Activated CD8-positive, alpha-beta memory T cell treated with anti-CD3 and anti-CD28 coated beads, Interleukin-2, amount 50 U/mL, for 1 hour (primary cell): Measurements from ENCODE around the gene CXADR.

ENCODE experiments used
- DNase-seq: peaks from one replicate; pipeline ENCODE4 v3.0.0-alpha.2; 2020; ENCODE audit errors: extremely low read depth

CXADR gene

DNA sequence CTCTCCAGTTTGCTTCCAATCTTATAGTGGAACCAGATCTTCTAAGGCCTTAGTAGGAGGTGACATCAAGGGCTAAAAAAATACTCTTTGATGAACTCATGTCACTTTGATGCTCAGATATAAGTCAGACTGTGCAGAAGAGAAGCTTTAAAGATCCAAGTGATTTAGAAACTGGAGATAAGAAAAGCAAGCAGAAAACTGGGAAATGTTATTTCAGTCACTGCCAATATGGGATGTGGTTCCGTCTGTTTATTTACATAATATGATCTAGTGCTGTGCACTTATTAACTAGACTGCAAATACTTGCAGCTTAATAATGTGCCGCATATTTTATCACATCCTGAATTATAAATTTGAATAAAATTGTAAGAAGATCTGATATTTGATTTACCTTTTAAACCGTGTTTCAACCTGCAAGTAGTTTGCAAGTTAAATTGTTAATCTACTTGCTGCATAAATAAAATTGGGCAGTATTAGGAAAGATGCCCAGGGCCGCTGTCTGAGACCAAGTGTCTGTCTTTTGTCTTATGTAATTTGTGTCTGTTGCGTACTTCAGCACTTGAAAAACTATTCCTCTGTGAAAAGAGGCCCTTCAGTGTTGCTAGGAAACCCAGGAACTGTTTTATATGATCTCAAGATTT is 29.6 kb downstream of the CXADR start:
- no peak for DNase-seq

DNA sequence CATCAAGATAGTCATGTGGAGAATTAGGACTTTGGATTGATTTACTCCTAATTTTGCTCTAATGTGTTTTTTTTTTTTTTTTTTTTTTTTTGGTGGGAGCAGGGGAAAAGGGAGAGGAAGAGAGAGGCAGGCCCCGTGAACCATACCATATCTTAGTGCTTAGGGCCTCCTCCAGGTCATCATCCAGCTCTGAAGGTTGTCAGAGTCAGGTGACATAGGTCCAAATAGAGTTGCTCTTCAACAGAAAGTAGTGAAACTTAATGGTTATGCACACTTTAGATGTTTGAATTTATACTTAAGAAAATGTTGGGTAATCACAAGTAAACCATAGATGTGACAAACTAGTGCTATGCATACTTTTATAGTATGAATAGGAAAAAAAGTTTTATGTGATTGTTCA is 32.2 kb downstream of the CXADR start:
- no peak for DNase-seq

DNA sequence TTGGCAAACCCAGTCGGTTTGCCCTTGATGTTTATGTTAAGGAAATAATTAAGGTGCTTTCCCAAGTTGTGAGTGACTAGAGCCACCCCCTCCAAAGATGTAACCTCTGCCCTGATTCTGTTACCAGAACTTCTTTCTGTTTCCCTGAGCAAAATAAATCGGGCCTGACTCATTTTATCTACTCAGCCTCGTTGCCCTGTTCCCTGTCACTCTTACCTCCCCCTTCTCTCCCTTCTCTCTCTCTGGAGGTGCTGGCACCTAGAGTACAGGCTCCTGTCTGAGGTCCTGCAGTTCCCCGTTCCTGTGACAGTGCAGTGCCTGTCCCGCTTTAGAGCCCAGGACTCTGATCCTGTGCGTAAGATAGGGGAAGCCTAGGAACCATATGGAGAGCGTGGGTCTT is 35.4 kb downstream of the CXADR start:
- no peak for DNase-seq

DNA sequence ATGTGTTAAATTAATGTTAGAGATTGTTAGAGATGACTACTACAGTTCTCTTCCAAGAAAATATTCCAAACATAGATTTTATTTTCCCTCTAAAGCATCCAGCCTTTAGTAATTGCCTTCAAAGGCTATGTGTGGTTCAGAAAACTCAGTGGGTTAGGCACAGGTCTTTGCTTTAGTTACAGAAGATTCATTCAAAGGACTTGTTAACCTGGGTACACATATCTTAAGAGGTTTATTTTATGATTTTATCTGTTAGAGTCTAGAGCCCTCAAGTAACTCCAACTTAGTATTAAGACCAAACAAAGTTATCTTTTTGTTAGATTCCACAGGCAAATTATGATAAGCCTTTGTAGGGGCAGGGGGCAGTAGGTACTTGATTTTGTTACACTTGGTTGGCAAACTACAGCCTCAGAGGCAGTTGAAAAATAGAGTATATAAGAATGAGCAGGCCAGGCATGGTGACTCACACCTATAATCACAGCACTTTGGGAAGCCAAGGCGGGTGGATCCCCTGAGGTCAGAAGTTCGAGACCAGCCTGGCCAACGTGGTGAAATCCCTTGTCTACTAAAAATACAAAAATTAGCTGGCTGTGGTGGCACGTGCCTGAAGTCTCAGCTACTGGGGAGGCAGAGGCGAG is 37.9 kb downstream of the CXADR start:
- no peak for DNase-seq

DNA sequence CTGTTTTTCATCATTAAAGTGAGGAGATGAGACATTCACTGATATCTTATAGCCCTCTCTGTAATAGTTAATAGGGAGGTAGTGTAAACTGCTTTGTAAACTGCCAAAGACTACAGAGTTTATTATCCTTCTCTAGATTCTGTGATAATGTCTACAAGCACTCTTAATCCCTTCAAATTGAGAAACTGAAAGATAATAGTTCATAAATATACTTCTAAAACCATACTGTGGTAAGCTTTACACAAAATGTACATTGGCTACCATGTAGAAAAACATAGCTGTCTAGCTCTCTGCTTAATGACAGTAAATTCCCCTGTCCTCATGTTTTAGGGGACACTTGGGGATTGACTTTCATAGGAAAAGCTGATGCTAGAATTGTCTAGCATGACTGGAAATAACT is 39.6 kb downstream of the CXADR start:
- DNase-seq = no peak

DNA sequence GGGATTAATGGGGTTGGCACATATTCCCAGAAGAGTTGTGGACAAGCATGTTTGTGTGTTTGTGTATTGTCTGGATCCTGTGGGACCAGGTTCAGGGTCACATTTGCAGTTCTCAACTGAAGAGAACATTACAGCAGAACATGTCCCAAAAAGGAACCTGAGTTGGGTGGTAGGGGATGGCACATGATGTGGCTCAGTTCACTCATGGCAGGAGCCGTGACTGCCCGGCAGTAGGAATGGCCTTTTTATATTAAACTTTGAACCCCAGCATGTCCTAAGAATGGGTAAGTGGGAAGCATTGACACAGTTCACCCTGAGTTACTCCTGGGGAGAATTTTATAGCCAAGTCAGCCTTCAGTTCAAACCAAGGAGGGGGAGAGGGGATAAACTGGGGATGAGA is 41.3 kb downstream of the CXADR start:
- DNase-seq = no peak

DNA sequence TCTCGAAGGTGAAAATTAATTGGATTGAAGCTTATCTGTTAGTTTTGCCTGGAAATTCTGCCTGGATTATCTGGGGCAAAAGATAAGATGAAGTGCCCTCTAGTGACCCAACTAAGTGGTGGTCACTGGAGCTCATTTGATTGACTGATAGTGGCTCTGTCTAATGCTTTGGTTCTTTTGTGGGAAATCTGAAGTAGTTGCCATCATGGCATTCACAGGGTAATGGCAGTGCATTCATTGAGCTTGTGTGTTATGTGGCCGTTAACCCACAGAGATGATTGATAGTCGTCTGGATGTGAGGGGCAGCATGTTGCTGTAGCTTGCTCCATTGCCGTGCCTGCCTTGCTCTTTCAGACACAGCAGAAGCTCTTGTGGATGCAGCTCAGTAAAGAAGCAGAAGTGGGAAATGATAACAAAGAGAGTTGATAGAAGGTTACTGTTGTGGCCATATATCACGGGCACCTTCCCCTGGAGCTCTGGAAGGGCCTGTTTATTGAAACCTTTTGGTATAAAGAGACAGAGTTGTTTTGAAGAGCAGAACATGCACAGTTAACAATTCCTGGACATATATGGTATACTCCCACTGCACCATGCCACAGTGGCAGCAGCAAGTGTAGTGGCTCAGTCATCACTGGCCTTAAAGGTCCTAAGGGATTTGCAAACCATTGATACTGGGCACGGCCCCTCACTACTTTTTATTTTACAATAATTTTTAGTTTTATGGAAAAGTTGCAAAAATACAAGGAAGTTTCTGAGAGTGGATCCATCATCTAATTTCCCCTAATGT is 42.0 kb downstream of the CXADR start:
- DNase-seq = no peak

DNA sequence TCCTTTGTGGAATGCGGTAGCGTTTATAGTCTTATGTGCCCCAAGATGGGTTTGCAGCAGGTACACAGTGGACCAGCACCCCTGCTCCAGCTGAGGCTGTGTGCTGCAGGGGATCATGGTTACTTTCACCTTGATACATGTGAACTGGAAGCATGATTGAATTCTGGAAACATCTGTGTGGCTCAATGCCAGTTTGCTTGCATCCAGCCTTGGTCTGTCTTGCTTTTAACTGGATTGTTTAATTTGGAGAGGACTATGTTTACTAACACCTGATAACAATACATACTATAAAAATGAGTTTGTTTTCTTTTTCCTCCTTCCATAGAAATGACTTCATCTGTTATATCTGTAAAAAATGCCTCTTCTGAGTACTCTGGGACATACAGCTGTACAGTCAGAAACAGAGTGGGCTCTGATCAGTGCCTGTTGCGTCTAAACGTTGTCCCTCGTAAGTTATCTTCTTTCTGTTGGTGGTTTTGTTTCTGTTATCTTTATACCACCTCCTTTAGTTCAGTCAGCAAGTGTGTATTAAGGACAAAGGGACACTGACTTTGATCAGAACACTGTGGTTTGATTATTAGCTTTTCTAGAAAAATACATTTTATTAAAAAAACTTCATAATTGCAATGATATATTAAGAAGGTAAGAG is 47.7 kb downstream of the CXADR start:
- DNase-seq = no peak

DNA sequence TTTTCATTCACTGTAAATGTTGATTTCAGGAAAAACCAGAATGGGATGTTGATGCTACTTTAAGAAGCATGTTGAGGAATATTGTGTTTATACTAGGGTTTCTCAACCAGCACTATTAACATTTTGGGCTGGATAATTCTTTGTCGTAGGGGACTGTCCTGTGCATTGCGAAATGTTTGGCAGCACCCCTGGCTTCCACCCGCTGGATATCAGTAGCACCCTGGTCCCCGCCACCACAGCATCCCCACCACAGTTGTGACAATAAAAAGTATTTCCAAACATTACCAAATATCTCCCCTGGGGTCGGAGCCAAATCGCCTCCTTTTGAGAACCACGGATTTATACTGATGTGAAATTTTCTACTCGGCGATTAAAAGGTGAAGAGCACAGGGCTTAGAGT is 57.9 kb downstream of the CXADR start:
- no peak for DNase-seq

DNA sequence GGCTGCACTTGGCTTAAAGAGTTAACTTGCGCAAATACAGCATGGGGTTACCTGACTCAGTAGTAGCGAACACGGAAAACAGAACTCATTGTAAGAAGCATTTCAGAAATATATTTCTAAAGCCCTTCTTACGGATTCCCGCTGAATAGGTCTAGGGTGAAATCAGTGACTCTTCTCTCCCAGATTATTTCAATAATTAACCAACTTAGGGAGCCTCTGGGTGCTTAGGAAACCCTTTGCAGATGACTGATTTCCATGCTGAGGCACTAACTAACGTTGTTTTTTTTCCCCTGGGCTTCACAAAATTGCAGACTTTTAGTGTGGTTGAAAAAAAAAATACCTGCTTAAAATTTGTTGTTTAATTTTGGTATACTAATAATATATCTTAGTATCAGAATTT is 59.6 kb downstream of the CXADR start:
- no peak for DNase-seq

DNA sequence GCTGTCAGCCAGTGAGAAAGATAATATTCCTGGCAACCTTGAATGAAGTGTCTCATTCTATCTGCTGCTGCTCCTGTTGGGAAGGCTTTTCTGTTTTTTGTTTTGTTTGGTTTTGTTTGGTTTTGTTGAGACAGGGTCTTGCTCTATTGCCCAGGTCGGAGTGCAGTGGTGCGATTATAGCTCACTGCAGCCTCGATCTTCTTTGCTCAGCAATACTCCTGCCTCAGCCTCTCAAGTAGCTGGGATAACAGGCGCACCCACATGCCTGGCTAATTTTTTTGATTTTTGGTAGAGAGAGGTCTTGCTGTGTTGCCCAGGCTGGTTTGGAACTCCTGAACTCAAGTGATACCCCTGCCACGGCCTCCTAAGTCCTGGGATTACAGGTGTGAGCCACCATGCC is 62.2 kb downstream of the CXADR start:
- no peak for DNase-seq

DNA sequence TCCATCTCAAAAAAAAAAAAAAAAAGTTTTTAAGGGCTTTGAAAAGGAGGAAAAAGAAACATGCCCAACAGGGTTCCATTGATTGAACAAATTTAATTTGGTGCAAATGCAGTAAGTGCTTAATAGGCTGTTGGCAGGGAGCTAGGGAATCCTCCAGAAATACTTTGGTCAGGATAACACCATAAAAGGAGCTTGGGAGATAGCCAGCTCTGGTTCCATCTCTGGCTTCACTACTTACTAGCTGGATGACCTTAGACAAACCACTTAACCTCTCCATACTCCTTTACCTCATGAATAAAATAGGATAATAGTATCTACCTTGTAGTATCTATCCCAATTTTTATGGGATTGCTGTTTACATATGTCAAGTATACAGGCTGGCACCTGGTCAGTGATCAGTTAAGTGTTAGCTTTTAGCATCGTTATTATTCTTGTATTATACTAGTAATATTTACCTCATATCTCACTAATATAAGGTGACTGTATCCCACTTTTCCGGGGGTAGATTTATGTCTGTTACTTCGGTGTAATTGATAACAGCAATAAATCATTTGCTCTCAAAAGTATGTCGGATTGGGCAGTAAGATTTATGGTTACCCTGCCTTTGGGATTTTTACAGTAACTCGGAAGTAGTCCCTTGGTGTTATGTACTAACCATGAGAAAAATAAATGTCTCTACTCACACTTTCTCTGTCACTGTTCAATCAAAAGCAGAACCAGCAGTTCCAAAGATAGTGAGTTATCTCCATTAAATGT is 63.4 kb downstream of the CXADR start:
- no peak for DNase-seq

DNA sequence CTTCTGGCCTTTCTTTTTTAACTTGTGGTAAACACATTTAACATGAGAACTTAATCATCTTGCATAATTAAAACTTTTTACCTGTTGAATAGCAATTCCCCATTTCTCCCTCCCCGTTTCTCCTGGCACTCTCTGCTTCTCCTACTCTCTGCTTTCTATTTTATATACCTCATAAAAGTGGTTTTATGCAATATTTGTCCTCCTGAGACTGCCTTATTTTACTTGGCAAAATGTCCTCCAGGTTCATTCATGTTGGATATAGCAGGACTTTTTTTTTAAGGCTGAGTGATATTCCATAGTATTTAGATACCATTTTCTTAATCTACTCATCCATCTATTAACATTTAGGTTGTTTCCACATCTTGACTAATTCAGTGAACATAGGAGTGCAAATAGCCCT is 64.9 kb downstream of the CXADR start:
- no peak for DNase-seq

DNA sequence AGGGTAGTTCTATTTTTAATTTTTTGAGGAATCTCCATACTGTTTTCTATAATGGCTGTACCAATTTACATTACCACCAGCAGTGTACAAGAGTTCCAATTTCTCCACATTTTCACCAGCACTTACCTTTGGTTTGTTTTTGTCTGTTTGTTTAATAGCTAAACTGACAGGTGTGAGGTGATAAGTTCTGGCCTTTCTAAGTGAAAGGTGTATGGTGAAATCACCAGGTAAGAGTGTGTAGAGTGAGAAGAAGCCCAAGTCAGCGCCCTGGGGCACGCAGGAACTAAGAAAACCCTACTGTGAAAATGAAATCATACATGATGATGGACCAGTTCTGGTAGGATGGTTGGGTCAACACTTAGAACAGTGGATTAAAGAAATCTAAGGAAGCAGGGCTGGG is 65.3 kb downstream of the CXADR start:
- no peak for DNase-seq

DNA sequence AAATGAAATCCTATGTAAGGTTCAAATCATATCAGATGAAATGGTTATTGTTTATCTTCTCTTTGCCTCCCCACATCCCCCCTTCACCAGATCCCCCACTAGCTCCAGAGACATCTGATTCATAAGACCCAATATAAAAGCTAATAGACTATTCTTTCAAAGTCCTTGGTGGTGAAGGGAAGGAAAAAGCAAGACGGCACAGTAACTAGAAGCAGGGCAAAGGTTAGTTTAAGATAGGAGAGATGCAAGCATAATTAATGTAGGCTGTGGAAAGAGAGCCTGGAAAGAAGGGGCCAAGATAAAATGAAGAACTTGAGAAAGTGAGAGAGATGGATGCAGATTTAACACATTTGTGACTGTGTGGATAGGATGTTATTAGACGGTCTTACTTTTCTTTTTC is 66.0 kb downstream of the CXADR start:
- no peak for DNase-seq

DNA sequence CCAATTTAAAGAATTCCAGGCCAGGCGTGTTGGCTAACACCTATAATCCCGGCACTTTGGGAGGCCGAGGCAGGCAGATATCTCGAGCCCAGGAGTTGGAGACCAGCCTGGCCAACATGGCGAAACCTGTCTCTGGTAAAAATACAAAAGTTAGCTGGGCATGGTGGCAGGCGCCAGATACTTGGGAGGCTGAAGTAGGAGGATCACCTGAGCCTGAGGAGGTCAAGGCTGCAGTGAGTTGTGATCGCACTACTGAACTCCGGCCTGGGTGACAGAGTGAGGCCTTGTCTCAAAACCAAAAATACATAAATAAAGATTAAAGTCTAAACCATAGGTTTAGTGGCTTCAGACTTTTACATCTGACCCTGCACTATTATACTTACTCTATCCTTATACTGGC is 67.5 kb downstream of the CXADR start:
- DNase-seq = no peak

DNA sequence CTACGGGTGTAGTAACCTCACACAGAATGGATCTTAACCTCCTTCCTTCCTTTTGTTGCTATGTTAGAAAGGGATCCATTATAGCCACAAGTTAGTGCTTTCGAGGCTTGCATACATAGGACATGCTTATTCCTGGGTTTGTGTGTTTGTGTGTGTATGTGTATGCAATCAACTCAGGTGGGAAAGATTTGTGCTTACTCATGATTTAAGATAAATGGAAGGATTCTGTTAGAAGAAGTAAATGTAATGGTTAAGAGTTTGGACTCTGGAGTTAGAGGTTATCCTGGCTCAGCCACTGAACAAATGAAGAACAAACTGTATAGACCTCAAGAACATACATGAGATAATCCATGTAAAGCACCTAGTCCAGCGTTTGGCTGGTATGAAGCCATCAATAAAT is 71.1 kb downstream of the CXADR start:
- no peak for DNase-seq

DNA sequence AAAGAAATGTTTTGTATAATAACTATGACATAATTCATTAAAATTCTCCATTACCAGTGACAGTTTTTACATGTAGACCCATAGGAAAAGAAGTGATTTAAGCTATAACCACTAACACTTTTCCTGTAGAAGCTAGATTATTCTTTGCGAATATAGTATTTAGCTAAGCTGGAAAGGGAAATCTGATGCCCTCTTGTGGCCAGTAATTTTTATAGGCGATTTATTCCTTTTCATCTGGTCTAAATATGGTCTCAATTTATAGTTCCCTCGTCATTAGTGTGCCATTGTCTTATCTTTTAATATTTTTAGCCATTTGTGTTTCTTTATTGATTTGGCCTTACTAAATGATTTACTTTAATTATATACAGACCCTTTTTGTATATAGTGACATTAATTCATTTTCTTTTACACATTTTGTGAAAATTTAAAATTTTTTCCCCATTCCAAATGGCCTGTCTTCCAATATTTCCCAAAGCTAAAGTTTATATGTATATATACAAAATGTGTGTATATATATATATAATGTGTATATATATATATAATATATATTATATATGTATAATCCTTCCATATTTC is 73.1 kb downstream of the CXADR start:
- DNase-seq = no peak

DNA sequence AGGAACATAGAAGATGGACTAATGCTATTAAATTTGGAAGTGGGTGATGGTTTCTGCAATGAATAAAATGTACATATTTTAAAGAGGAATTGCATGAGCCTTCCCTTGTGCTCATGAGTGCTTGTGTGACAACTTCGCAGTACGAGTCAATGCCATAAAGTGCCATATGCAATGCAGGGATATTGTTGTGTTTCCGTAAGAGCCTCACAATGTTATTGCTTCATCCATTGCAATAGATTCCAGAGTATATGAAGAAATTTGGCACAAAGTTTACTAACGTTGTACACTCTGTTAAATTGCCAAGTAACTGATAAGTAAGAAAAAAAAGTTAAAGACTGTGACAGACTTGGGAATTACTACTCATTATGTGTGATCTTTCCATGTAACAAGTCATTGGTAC is 77.6 kb downstream of the CXADR start:
- no peak for DNase-seq

DNA sequence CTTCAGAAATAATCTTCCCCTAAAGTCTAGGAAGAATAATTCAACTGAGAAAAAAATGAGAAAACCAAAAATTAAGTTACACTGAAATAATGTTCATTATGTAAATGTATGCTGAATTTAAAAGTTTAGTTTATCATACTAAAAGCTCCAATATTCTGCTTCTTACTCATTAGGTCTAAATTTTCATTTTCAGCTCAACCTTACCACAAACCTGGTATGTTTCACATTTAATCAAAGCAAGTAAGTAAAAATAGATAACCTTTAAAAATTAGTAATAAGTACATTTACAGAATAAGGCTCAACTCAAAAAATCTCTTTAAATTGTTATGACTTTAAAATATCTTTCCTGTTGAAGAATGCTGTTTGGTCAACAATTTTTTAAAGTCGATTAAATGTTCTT is 84.8 kb downstream of the CXADR start:
- no peak for DNase-seq

DNA sequence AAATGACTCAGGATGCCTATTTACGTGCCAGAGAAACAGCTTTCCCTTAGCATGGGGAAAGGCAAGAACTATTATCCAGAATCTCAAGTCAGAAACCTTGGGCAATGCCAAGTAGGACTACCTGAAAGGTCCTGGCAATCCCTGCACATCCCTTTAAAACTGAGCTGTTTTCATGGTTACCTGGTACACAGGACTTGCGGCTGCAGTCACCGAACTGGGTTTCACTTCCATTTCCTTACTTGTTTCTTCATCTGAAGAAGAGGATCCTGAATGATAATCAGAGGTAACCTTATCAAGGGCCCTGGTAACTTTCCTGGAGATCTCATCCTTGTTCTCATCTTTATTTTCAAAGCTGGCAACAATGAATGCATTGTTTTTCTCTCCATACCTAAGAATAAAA is 85.6 kb downstream of the CXADR start:
- no peak for DNase-seq

DNA sequence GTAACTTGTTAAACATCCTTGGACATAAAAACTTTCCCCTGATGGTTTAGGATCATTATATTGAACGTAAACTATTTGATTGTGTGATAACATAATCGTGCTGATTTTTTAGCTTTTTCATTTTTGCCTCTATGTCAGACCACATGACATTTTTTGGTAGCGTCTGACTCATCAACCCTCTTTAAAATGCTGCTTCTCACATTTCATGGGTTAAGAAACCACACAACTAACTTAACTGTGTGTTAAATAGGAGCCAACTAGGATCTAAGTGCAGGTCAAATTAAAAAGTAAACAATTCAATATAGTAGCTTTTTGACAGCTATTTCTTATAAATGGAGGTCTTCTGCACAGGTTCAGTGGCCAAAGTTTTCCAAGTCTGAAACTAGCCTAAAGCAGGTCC is 90.0 kb downstream of the CXADR start:
- DNase-seq = no peak
